ENCODE results near the gene SWAP70.
A peak's percentile ranks its signal among the peaks of the same experiment; 100 is the strongest.

The SWAP70 gene

DNA sequence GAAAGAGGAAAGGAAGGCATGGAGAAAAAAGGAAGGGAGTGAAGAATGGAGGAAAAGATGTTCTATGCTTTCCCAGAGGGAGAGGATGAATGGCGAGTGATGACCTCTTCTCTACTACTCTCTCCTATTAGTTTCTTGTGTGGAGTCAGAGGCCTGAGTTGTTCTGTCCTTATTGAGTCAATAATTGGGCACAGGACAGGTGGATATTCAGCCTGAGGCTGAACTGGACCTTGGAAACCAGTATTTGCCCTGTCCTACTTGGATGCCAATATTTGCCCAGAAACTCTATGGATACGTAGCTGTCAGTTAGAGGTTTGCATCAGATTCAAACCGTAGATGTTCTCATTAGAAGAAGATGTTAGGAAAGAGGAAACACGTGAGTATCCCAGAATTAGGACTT, 17.6 kb upstream of the SWAP70 start:
- no peak for DNase-seq

DNA sequence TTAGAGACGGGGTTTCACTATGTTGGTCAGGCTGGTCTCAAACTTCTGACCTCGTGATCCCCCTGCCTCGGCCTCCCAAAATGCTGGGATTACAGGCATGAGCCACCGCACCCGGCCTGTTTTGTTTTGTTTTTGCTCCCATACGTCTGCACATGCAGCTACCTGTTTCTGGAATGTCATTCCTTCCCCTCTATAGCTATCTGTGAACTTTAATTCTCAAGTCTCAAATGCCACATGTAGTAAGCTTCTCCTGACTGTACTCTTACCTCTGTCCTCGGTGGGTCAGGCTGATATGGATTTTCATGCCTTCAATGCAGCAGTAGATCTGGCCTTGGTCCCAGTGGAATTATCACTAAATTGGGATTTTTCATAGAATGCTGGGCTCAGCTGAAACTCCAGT, 12.4 kb upstream of the SWAP70 start:
- DNase-seq, result no peak

DNA sequence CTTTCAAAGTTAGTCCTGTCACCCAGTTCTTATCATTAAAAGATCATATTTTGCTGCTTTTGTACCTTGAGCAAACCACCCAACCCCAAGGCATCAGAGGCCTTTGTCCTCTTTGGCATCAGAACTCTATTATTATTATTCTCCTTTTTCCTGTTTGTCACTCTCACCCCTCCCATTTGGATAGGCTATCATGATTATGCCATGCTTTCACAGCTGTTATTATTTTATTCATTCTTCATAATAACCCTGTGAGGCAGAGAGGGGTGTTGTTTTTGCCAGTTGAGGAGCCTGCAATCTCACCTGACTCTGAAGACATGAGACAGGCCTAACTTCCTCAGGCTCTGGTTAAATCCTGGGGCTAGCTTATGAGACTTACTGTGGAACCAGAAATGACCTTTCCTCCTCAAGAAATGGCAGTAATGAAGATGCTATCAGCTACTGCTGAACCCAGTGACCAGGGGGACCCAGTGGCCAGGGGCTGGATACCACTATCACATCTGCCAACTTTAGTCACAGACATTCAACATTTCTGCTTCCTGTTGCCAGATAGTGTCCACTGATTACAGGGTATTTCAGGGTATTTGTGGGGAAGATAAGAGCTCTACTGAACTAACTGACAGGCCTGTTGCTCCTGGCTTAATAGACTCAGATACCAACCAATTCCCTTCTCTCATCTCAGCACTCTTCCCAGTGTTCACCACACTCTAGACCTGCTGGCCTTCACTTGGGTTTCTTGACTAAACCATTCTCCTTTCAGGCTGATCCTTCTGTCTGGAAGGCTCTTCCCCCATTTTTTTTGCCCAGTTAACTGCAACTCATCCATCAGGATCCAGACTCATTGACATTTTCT, 11.8 kb upstream of the SWAP70 start:
- DNase-seq, result no peak

DNA sequence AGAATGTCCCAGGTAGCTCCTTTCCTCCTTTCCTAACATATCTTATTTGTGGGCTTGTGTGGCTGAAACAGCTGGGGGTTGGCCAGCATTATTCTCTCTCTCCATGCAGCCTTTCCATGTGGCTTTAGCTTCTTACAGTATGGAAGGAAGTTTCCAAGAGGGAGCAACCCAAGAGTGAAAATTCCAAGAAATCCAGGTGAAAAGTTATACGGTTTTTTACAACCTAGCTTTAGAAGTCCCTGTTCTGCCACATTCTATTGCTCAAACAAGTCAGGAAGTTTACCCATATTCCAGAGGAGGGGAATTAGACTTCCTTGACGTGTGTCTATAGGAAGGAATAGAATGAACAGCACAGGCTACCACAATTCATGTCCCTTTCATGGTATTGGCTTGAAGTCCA, 10.0 kb upstream of the SWAP70 start:
- DNase-seq, result no peak

DNA sequence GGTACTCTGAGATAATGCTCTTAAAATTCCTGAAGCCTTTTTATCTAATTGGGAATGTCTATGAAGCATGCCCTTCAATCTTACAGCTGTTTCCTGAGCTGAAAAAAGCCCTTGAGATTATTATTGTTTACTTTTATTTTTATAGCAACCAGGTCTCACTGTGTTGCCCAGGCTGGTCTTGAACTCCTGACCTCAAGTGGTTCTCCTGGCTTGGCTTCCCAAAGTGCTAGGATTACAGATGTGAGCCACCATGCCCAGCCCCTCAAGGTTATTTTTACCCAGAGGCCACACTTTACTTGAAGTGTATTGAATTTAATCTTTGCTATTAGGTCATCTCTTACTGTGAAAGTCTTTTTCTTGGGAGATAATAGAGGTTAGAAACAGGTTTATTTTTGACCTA, 7.0 kb upstream of the SWAP70 start:
- no peak for DNase-seq

DNA sequence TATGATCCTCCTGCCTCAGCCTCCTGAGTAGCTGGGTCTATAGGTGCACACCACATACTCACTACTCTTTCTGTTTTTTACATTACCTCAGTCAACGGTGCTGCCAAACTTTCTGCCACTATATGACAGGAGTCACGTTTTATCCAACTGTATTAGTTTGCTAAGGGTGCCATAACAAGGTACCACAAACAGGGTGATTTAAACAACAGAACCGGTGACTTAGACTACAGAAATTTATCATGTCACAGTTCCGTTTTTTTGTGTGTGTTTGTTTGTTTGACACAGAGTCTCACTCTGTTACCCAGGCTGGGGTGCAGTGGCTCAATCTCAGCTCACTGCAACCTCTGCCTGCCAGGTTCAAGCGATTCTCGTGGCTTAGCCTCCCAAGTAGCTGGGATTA, 6.3 kb upstream of the SWAP70 start:
- DNase-seq, result no peak

DNA sequence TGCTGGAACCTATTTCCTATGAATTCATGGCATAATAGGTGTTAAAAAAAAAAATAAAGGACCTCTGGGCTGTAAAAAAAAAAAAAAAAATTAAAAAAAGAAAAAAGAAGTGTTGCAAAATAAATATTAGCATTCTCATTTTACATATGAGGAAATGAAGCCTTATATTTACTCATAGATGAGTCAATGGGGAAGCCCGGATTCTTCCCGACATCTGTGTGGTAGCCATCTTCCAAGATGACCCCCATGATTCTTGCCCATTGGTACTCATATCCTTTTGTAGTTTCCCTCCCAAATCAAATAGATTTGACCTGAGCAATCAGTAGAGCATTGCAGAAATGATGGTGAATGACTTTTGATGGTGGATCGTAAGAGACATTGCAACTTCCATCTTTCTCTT, 3.0 kb upstream of the SWAP70 start:
- no peak for DNase-seq

DNA sequence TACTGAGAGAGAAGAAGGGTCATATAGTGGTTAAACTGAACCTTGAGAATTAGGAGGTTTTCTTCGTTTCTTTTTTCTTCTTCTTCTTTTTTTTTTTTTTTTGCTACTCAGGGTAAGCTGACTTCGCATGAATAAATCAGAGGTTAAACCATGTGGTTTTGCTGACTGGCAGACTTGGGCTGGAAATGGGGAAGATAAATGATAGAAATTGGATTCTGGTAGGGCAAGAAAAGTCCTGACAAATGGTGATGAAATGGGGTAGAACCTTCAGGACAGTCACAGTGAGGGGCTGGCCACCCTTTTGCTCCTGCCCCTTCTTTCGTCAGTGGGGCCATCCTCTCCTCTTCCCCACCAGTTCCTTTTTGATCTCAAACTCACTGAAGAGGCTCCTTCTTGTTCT, 1.6 kb upstream of the SWAP70 start:
- no peak for DNase-seq

DNA sequence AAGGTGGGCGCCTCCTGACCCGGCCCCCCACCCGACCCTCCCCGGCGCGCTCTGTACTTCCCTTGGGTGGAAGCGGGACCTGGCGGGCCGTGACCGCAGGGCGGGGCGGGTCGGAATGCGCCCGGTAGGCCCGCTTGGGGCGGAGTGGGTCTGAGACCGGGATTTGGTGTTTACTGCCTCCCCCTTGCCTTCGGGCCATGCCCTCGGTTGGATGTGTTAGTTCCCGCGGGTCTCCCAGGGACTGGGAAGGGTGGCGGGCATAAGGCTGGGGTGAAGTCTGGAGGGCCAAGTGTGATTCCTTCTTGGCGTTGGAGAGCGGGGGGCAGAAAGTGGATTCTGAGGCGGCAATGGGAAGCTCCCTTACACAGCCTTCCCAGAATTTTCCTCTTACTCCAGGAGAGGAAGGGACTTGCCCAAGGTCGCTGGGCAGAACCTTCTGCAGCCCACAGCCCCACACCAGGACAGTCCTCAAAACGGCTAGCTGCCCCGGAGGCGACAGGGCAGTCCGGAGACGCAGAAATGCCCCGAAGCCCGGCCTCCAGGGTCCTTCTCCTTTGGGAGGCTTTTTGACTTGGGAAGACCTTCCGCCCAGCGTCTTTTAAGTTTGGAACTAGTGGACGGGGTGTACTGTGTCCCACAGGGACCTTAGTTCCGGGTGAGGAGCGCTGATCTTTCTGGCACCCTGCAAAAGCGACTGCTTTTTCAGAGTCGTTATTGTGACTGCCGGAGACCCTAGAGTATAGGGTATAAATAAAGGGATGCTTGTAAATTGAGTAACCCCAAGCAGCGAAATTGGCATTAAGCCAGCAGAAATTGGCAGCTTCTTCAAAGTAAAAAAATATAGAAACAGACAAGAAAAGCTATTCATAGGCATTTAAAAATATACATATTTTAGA, 647 bp downstream of the SWAP70 start:
- peak; percentile 74 for DNase-seq

DNA sequence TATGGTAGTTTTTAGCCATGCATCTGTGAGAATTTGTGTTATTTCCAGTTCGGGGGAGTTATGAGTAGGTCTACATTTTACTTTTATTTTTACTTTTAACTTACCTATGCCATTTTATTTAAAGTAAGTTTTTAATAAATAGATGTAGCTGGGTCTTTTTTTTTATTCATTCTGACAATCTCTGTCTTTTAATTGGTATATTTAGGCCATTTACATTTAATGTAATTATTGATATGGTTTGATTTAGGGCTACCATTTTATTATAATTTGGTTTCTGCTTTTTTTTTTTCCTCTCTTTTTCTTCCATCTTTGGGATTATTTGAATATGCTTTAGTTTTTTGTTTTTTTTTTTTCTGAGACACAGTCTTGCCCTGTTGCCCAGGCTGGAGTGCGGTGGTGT, 1.9 kb downstream of the SWAP70 start:
- no peak for DNase-seq

DNA sequence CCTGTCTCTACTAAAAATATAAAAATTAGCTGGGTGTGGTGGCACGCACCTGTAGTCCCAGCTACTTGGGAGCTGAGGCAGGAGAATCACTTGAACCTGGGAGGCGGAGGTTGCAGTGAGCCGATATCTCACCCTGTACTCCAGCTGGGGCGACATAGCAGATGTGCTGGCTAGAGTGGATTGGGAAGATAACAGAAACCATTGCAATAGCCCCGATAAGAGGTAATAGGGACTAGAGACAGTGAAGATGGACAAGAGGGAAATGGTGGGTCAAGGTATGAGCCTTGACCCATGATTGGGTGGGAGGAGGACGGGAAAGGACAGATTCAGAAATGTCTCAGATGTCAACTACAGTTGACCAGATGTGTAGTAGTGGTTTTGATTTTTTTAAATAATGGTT, 6.1 kb downstream of the SWAP70 start:
- no peak for DNase-seq

DNA sequence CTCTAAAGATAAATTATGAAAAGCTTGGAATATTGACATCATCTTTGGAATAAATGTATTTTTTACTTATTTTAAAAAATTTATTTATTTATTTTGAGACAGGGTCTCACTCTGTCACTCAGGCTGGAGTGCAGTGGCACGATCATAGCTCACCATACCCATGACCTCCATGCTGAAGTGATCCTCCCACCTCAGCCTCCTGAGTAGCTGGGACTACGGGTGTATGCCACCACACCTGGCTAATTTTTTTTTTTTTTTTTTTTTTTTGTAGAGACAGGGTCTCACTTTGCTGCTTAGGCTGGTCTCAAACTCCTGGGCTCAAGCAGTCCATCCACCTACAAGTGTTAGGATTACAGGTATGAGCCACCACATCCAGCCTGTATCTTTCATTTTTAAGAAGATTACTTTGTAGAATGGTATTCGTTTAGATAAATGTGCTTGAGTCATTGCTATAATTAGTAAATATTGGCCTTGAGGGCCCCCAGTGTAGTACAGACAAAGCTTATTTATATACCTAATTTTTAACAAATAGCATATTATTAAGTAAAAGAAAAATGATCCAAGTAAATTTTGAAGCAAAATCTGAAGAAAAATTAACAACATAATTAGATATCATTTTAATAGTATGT, 8.5 kb downstream of the SWAP70 start:
- no peak for DNase-seq

DNA sequence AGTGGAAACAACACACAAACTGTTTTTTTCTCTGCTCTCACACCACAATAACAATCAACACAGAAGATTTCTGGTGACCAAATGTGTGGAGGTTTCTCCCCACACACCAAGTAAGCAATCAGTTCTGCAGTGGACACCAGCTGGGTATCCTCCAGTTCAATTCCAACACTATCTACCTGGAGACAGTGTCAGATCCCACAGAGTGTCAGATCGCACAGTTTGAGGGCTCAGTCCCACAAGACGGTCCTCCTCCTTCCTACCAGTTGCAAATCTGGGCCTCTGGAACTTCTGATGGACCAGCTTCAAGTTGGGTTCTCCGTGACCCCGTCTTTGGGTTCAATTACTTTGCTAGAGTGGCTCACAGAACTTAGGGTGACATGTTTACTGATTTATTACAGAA, 9.0 kb downstream of the SWAP70 start:
- no peak for DNase-seq

DNA sequence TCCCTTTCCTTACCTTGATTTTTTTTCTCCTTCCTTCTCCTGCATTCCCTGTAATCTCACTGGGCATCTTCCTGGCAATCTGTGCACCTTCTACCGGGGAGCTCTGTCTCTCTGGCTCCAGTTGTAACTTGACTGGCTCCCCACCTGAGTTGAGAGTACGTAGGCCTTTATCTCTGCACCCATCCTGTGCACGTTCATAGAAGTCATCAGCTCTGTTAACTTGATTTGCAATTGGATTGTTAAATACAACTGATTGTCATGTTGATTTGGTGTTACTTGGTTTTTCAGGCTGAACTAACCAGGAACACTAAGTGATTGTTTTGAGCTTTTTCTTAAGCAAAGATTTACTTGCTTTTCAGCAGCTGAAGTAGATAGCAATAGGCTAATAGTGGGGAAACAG, 11.8 kb downstream of the SWAP70 start:
- DNase-seq, result no peak

DNA sequence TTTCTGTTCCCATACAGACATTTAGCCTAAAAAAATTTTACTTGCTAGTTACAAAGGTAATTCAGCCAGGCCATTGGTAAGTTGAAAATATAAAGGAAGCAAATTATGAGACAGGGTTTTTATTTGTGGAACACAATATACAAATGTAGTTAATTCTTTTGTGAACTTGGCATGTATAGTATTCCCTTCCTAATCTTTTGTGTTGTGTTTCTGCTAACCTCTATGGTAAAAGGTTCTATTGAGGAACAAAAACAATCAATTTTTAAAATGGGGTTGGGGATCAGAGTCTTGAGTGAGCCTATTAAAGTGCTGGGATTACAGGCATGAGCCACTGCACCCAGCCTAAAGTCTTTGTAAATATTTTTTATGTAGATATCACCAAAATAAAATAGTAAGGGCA, 14.1 kb downstream of the SWAP70 start:
- no peak for DNase-seq

DNA sequence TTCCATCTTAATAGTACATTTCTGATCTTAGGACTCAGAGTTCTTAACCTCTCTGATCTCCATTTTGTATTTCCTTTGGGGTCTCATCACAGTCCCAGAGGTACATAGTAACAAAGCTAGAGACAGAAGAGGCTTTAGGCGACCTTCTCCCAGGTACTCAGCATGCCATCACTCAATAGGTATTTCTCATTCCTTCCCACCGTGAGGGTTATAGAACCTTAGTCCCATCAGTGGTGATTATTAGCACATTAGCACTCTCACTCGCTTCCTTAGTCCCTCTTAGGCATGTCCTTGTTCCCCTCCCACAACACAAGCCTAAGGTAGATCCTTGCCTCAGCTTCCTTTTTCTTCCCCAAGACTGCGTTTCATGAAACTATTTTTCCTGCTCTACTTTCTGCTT, 14.7 kb downstream of the SWAP70 start:
- DNase-seq, result no peak

DNA sequence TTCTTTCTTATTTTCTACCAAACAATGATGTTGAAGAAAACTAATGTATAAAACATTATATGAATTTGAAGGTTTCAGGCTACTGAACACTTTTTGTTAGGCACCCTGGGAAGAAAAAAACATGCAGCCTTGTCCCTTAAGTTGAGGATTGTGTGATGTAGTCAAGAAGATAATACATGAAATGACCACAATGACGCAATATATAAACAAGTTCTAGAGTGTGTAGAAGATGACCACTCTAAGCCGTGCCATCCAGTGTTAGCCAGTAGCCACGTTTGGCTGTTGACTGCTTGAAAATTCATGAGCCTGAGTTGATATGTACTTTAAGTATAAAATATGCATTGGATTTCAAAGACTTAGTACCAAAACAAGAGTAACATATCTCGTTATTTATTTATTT, 16.2 kb downstream of the SWAP70 start:
- DNase-seq, result no peak

DNA sequence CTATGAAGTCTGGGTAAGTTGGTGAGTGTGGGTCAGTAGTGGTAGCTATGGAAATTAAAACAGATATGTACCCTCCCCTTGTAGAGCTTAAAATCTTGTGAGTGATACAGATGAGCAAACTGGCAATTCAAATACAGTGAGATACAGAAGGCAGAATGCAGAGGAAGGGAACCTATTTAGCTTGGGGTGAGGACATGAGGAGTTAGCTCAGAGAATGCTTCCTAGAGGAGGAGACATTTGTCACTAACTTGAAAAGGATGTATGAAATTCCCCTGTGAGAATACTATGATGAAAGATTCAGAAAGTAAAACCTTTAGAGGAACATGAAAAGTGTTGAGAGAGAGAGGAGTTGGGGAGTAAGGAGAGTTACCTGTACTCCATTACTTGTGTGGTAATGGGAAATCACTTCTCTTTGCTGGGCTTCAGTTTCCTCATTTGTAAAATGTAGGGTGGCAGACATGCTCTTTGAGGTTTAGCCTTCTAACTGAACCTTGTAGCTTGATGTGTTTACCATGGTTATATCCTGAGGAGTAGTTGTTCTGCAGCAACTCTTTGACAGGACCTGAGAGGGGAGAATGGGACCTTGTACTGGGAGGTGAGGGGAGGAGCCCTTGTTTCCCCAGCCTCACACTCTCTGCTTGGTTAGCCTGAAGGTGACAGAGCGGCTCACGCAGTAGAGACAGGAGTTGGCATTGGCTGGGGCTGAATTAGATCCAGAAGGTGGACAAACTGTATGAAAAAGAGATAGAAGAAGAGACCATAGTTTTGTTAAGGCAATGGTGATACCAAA, 17.9 kb downstream of the SWAP70 start:
- DNase-seq, result no peak

DNA sequence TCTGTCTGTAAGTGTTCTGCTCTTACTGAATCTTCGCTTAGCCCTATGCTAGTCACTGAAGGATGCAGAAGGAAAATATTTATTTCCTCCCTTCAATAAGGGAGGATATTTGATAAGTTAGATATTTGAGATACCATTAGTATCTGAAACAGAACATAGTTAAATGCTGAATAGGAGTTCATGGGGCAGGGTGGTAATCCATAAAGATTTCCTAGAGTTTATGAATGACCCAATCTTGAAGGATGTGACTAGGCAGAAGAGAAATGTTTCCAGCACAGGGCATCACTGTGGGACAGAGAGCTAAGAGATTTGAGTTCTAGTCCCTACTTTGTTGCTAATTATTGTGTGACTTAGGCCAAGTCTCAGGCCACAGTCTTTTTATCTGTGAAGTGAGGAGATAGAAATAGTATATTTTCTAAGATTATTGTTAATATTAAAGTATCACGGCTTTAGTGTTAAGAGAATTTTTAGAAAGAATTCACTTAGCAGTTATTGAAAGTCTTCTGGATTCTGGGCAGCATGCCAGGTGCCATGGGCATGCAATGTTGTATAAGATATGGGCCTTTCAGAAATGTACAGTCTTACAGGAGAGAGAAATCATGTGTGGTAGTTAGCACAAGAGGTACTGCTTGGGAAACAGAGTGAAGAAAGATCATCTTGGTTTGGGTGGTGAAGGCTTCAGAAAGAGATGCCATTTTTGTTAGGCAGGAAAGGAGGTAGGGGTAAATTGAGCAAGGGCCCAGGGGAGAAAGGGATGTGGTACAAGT, 24.0 kb downstream of the SWAP70 start:
- no peak for DNase-seq

DNA sequence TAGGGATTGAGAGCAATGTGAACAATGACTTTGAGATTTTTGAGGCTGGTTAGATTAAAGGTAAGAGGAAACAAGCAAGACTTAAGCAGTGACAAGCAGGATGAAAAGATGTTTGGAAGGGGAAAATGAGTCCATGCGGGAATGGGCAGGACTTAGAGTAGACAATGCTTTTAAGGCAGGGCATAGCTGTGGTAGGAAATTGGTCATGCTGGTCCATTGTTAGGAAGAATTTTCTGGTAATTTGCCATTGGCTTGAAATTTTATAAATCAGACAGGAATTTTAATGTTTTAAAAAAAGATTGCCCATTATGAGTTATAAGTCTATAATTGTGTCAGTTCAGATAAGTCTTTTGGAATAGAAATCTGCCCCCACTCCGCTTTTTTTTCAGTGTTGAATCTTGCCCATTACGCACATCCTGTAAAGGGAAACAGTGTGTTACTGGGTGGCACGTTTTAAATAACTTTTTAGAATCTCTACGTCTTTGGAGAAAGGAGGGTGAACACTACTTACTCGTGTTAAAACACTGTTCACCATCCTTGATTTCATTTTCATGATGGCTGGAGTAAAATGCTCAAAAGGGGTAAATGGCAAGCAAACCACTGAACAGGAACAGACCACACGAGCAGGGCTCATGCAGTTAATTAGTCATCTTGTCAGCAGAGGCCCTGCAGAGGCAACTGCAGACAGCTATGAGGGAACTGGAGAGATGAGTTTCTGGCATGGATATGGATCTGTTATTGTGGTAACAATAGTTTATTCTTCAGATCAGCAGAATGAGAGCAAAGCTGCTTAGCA, 25.0 kb downstream of the SWAP70 start:
- DNase-seq, result peak; percentile 35

DNA sequence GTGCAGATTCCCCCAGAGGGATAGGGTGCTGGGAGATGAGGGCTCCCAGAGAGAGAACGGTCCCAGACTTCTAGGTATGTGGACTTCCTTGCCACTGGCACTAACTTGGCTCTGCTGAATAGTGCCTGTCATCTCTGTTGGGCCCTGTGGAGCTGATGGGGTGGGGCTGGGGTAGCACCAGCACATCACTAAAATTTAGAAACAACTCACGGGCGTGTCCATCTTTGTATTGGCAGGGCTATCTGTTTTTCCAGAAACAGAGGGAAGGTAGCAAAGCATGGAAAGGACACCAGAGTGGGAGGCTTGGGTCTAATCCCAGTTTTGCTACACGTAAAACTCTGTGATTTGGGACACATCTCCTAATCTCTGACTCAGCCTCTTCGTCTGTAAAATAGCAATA, 25.8 kb downstream of the SWAP70 start:
- DNase-seq, result no peak
